Breast epithelium (tissue), 4 donors: ENCODE measurements around the gene ZNF775. TPM values are rescaled to one million over a fixed set of nuclear protein-coding genes. Genes with fewer than 3 reads are reported as not detected.

Source experiments
- DNase-seq, 2 donors: peaks; one replicate each; pipeline ENCODE4 v3.0.0-alpha.2; 2019; ENCODE audit warnings: low spot score in 2 of 2
- H3K27ac ChIP-seq, 2 donors: fragments of 200-600 bp; sonication (generic) in 1 of 2; one replicate each; pipeline ENCODE4 v1.5.1; 2016 to 2019; ENCODE audit warnings: mild to moderate bottlenecking in 1 of 2
- H3K27me3 ChIP-seq, 2 donors: fragments of 200-600 bp; sonication (generic) in 1 of 2; one replicate each; pipeline versions ENCODE4 v1.5.1 to v1.6.0; 2017 to 2019; ENCODE audit warnings: control low read depth in 1 of 2, mild to moderate bottlenecking in 1 of 2
- H3K36me3 ChIP-seq: fragments of 200-600 bp; one replicate; pipeline ENCODE4 v1.5.1; 2019
- H3K4me1 ChIP-seq, 2 donors: fragments of 200-600 bp; sonication (generic); one replicate each; pipeline ENCODE4 v1.5.1; 2016 to 2019; ENCODE audit warnings: control low read depth in 1 of 2
- H3K4me3 ChIP-seq, 3 donors: fragments of 200-600 bp; sonication (generic); 1 replicate in 2 of 3; 2 replicates in 1 of 3; pipeline ENCODE4 v1.5.1; 2016 to 2019; ENCODE audit warnings: mild to moderate bottlenecking in 3 of 3, moderate library complexity in 2 of 3
- H3K9me3 ChIP-seq, 2 donors: fragments of 200-600 bp; sonication (generic) in 1 of 2; one replicate each; pipeline ENCODE4 v1.5.1; 2016 to 2019; ENCODE audit warnings: control low read depth in 1 of 2
- CTCF ChIP-seq, 3 donors: fragments of 450-650 bp; IDR thresholded peaks; one replicate each; pipeline ENCODE4 v1.5.1; 2016 to 2017; ENCODE audit warnings: antibody characterized with exemption in 3 of 3, mild to moderate bottlenecking in 3 of 3, moderate library complexity in 3 of 3
- POLR2A ChIP-seq: fragments of 450-650 bp; IDR thresholded peaks from one replicate; pipeline ENCODE4 v1.6.1; 2016; ENCODE audit warnings: antibody characterized with exemption, mild to moderate bottlenecking, moderate library complexity
- POLR2AphosphoS5 ChIP-seq, 3 donors: sonication (generic); formaldehyde crosslinking; IDR thresholded peaks; one replicate each; pipeline ENCODE4 v1.6.1; 2017; ENCODE audit warnings: antibody characterized with exemption in 3 of 3
- intact Hi-C: fragments of 100-400 bp; cut with DNase I; formaldehyde crosslinking; loops from one replicate; pipeline ENCODE4 v1.15.1; 2023; ENCODE audit warnings: low total_unique reads
- total RNA-seq, 3 donors: library from RNA; depleted of rRNA; stranded (reverse); fragments of >200 nt; gene quantifications; one replicate each; pipeline ENCODE4 v1.1.0, GENCODE V29; 2016

The ZNF775 gene
- total RNA-seq, 3 donors from 2014 or later: 1.9 to 5.7 (median 4.6) TPM

GRCh38 chr7:150374026-150374425 is 5.1 kb upstream of the ZNF775 start:
- Histone ChIP-seq H3K27me3 (no peaks in the 10 kb centered on the region), H3K9me3 (no peaks in the 10 kb centered on the region), H3K4me1 (peaks cover 8 to 21% of the 10 kb centered on the region in 2 donors), H3K36me3 (peaks cover 9% of the 10 kb centered on the region), H3K27ac (peak overlapping the region; percentile 38 to 72), H3K4me3 (no peak overlapping the region)
- intact Hi-C loops: no loop called here
- DNase-seq: no peak
- TF ChIP-seq POLR2A (no peak), POLR2AphosphoS5 (IDR thresholded peaks at IDR 0.05) (no peak), CTCF (IDR thresholded peaks at IDR 0.05) (no peak)

GRCh38 chr7:150374472-150374871 is 4.7 kb upstream of the ZNF775 start:
- H3K27ac ChIP-seq: peak overlapping the region in 1 of 2 donors; percentile 38
- intact Hi-C loops: no loop called here

GRCh38 chr7:150375662-150376521 is 3.2 kb upstream of the ZNF775 start:
- TF ChIP-seq POLR2A (no peak), CTCF (IDR thresholded peaks at IDR 0.05) (no peak), POLR2AphosphoS5 (IDR thresholded peaks at IDR 0.05) (no peak)
- intact Hi-C loops: no loop called here
- peak overlapping the region in 1 of 2 donors; percentile 50 for H3K27ac ChIP-seq

More at GRCh38 chr7:150374472-150374871, 4.7 kb upstream of the ZNF775 start:
- no peak for DNase-seq
- Histone ChIP-seq H3K36me3 (peaks cover 9% of the 10 kb centered on the region), H3K27me3 (no peaks in the 10 kb centered on the region), H3K4me3 (no peak overlapping the region), H3K9me3 (no peaks in the 10 kb centered on the region), H3K4me1 (peaks cover 8 to 21% of the 10 kb centered on the region in 2 donors)
- TF ChIP-seq CTCF (IDR thresholded peaks at IDR 0.05) (no peak), POLR2AphosphoS5 (IDR thresholded peaks at IDR 0.05) (no peak)

GRCh38 chr7:150376560-150376959 is 2.6 kb upstream of the ZNF775 start:
- DNase-seq: no peak
- intact Hi-C loops: no loop called here
- Histone ChIP-seq H3K9me3 (no peaks in the 10 kb centered on the region), H3K27ac (peak overlapping the region; percentile 13 to 50), H3K4me1 (peaks cover 6 to 9% of the 10 kb centered on the region in 2 donors), H3K36me3 (peaks cover 2% of the 10 kb centered on the region), H3K27me3 (no peaks in the 10 kb centered on the region), H3K4me3 (no peak overlapping the region)
- no peak for TF ChIP-seq POLR2AphosphoS5 (IDR thresholded peaks at IDR 0.05)
- TF ChIP-seq POLR2A: no peak
- no peak for TF ChIP-seq CTCF (IDR thresholded peaks at IDR 0.05)

More at GRCh38 chr7:150375662-150376521, 3.2 kb upstream of the ZNF775 start:
- no peaks in the 10 kb centered on the region for H3K9me3 ChIP-seq
- peaks cover 9% of the 10 kb centered on the region for H3K36me3 ChIP-seq
- no peaks in the 10 kb centered on the region for H3K27me3 ChIP-seq
- H3K4me3 ChIP-seq: no peak overlapping the region
- DNase-seq: no peak
- peaks cover 6 to 9% of the 10 kb centered on the region in 2 donors for H3K4me1 ChIP-seq

GRCh38 chr7:150377196-150377595 is 1.9 kb upstream of the ZNF775 start:
- H3K36me3 ChIP-seq: no peaks in the 10 kb centered on the region
- H3K4me3 ChIP-seq: no peak overlapping the region
- TF ChIP-seq POLR2A: no peak
- TF ChIP-seq POLR2AphosphoS5 (IDR thresholded peaks at IDR 0.05): no peak
- TF ChIP-seq CTCF (IDR thresholded peaks at IDR 0.05): no peak
- H3K9me3 ChIP-seq: no peaks in the 10 kb centered on the region
- peaks cover 6 to 9% of the 10 kb centered on the region in 2 donors for H3K4me1 ChIP-seq
- H3K27me3 ChIP-seq: no peaks in the 10 kb centered on the region
- intact Hi-C loops: no loop called here
- no peak for DNase-seq
- H3K27ac ChIP-seq: peak overlapping the region; percentile 93 to 96
